Heart right ventricle (tissue), 16 donors: ENCODE measurements around the gene TUBA1C. TPM values are rescaled to one million over a fixed set of nuclear protein-coding genes. Genes with fewer than 3 reads are reported as not detected.

ENCODE experiments used
- ATAC-seq, 8 donors: fragments of 200-7000 bp; cut with Tn5 transposase; one replicate each; pipeline ENCODE4 v1.9.1; 2020; ENCODE audit warnings: mild to moderate bottlenecking in 8 of 8, moderate library complexity in 8 of 8, moderate number of reproducible peaks in 1 of 8
- DNase-seq, 2 donors: peaks; one replicate each; pipeline ENCODE4 v3.0.0-alpha.2; 2020
- H3K27ac ChIP-seq, 10 donors: fragments of 200-600 bp; sonication (generic) in 2 of 10; one replicate each; pipeline versions ENCODE4 v1.5.0 to v1.8.0; 2020 to 2022; ENCODE audit warnings: mild to moderate bottlenecking in 3 of 10
- H3K27me3 ChIP-seq, 7 donors: fragments of 200-600 bp; one replicate each; pipeline ENCODE4 v1.8.0; 2021 to 2022; ENCODE audit warnings: mild to moderate bottlenecking in 2 of 7
- H3K36me3 ChIP-seq, 9 donors: fragments of 200-600 bp; sonication (generic) in 1 of 9; one replicate each; pipeline versions ENCODE4 v1.5.0 to v1.8.0; 2020 to 2022; ENCODE audit warnings: mild to moderate bottlenecking in 2 of 9
- H3K4me1 ChIP-seq, 9 donors: fragments of 200-600 bp; sonication (generic) in 1 of 9; one replicate each; pipeline versions ENCODE4 v1.5.0 to v1.8.0; 2020 to 2022; ENCODE audit warnings: mild to moderate bottlenecking in 4 of 9
- H3K4me3 ChIP-seq, 10 donors: fragments of 200-600 bp; sonication (generic) in 2 of 10; one replicate each; pipeline versions ENCODE4 v1.5.0 to v1.8.0; 2020 to 2022; ENCODE audit warnings: mild to moderate bottlenecking in 7 of 10, moderate library complexity in 2 of 10
- H3K9me3 ChIP-seq, 11 donors: fragments of 200-600 bp in 10 of 11; sonication (generic) in 2 of 11; one replicate each; pipeline versions ENCODE4 v1.5.0 to v1.8.0; 2013 to 2022; ENCODE audit warnings: mild to moderate bottlenecking in 2 of 11, control low read depth in 1 of 11, moderate library complexity in 1 of 11
- WGBS, 2 donors: extraction: QIAGEN DNeasy Blood & Tissue Kit; methylation state at CpG; one replicate each; pipeline ENCODE4 v1.1.7; 2013; ENCODE audit warnings: inconsistent platforms in 1 of 2; 5-methylcytosine and 5-hydroxymethylcytosine counted together
- intact Hi-C, 10 donors: fragments of 100-400 bp; cut with DNase I; formaldehyde crosslinking; loops; one replicate each; pipeline versions ENCODE4 v1.11.1 to v1.14.2; 2022
- polyA plus RNA-seq, 2 donors: library from polyadenylated mRNA; stranded (reverse); fragments of 200-250 nt; gene quantifications; one replicate each; pipeline ENCODE4 v1.2.3, GENCODE V29; 2013
- total RNA-seq, 10 donors: library from RNA; stranded (reverse); fragmentation: NEBNext Ultra II Directional in 3 of 10; extraction: Animal tissue kit (Norgen Biotek cat#: 25700) in 3 of 10; gene quantifications; one replicate each; pipeline versions ENCODE4 v1.2.1 to v1.2.4, GENCODE V29; 2021 to 2023
- TF ChIP-seq, protein P1 (sequence below), 9 donors: fragments of 200-600 bp; sonication (generic) in 2 of 9; IDR thresholded peaks; one replicate each; pipeline versions ENCODE4 v1.5.0 to v1.8.0; 2021 to 2022; ENCODE audit warnings: antibody characterized with exemption in 9 of 9, mild to moderate bottlenecking in 5 of 9, moderate library complexity in 1 of 9
- donor health status: Arrhythmogenic right ventricular cardiomyopathy.
- donor health status: ischemic (EF 13 %, LVEDD 7.1; RV severe dilation, severe dysfunction).
- donor health status: healthy with polysubstance abuse.
- donor health status: DM: no; HTN: yes; CAD: no.
- donor health status: DM: no; HTN: no; CAD: no.
- donor health status: ischemic (EF 25% LVEDD 6.9; RV normal size, moderate dysfunction).
- donor health status: ischemic (EF 25% LVEDD 5.7; RV mildly dilated, moderate dysfunction).
- donor health status: healthy.
- donor health status: DM: yes; HTN: yes; CAD: no.
- donor health status: Ischemic cardiomyopathy.
- donor health status: ischemic (EF 35%, LVEDD 5.7; RV mildly dilated, moderate dysfunction).
- donor health status: nonischemic (EF 11% LVEDD 7.7; RV severe dilation, severe dysfunction).
- donor health status: DM: yes; HTN: yes; CAD: no.
- donor health status: PGD.
- donor health status: ischemic (EF 29% LVEDD 5.4; RV normal size, mild dysfunction).
- donor health status: nonischemic (EF 23%, LVEDD 6.1; RV moderate dilation, normal function).

TUBA1C gene
- total and polyA plus RNA-seq, 12 donors: 24.5 to 389 (median 53.1) TPM

DNA sequence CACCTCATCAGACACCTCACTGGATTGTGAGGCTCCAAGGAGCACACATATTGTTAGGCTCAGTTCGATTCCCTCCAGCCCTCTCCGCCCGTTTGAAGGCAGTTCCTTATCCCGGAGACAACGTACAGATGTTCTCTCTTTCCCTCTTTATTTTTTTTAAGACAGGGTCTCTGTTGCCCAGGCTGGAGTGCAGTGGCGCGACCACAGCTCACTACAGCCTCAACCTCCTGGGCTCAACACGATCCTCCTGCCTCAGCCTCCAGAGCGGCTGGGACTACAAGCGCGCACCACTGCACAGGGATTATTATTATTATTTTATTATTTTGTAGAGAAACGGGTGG lies 57.5 kb downstream of the TUBA1C start:
- intact Hi-C loops: no loop called here
- peak overlapping the region in 9 of 10 donors; percentile 31 to 78 (median 61) for H3K27ac ChIP-seq
- H3K4me3 ChIP-seq: peak overlapping the region; percentile 44 to 82 (median 63)
- no peaks in the 10 kb centered on the region for H3K9me3 ChIP-seq
- TF ChIP-seq, protein P1, sequence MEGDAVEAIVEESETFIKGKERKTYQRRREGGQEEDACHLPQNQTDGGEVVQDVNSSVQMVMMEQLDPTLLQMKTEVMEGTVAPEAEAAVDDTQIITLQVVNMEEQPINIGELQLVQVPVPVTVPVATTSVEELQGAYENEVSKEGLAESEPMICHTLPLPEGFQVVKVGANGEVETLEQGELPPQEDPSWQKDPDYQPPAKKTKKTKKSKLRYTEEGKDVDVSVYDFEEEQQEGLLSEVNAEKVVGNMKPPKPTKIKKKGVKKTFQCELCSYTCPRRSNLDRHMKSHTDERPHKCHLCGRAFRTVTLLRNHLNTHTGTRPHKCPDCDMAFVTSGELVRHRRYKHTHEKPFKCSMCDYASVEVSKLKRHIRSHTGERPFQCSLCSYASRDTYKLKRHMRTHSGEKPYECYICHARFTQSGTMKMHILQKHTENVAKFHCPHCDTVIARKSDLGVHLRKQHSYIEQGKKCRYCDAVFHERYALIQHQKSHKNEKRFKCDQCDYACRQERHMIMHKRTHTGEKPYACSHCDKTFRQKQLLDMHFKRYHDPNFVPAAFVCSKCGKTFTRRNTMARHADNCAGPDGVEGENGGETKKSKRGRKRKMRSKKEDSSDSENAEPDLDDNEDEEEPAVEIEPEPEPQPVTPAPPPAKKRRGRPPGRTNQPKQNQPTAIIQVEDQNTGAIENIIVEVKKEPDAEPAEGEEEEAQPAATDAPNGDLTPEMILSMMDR (IDR thresholded peaks at IDR 0.05): no peak
- DNase-seq: no peak
- H3K27me3 ChIP-seq: no peaks in the 10 kb centered on the region
- no peak for ATAC-seq
- H3K36me3 ChIP-seq: peaks cover 0 to 7% (median 0%) of the 10 kb centered on the region in 9 donors
- 43 to 47% methylated on average over 12 of the region's 12 CpGs for WGBS, 2 donors
- peaks cover 0 to 14% (median 6%) of the 10 kb centered on the region in 9 donors for H3K4me1 ChIP-seq

DNA sequence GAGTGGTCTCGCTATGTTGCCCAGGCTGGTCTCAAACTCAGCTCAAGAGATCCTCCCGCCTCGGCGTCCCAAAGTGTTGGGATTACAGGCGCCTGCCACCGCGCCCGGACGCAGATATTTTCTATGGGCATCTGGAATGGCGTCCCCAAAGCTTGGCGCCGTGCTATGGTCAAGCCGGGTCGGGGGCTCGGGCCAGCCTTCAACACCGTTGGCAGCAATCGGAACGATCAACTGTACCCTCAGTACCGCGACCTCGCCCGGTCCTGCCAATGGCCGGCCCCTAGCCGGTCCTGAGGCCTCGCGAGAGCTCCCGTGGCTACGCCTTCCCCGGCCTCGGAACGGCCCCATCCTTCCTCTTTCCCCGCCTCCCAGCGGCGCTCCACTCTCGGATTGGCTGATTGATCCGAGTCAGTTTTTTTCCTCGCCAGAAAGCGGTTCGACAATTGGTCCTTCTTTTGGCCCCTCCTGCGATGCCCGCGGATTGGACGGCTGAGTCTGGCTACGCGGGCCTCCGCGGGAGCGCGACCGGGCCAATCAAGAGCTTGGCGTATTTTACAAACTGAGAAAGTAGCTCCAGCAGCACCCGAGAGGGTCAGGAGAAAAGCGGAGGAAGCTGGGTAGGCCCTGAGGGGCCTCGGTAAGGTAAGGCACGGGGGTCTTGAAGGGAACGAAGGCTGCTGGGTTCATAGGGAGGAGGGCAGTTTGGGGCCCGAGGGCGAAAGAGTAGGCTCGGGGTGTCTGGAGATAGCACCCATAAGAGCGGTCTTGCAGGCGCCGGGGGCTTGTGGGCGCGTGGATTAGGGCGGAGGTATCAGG lies 58.0 kb downstream of the TUBA1C start, which contains the start of gene TROAP:
Gene TROAP (plus strand): TSS at position 548 of the 816 bp plus-strand sequence. CDS start 354 bp downstream, outside the sequence.
- peak; percentile 100 for ATAC-seq
- Histone ChIP-seq H3K9me3 (no peaks in the 10 kb centered on the region), H3K27ac (peak within 1 kb of the TSS in 9 of 10 donors; percentile 31 to 78 (median 61)), H3K36me3 (peaks cover 0 to 7% (median 0%) of the 10 kb centered on the region in 9 donors), H3K4me3 (peak within 1 kb of the TSS; percentile 44 to 82 (median 63)), H3K4me1 (peaks cover 0 to 14% (median 6%) of the 10 kb centered on the region in 9 donors), H3K27me3 (no peaks in the 10 kb centered on the region)
- TF ChIP-seq, protein P1 (IDR thresholded peaks at IDR 0.05): no peak
- WGBS, 2 donors: 0% methylated on average over 65 of the region's 65 CpGs
- peak; percentile 97 to 98 for DNase-seq
- intact Hi-C loops: no loop called here

DNA sequence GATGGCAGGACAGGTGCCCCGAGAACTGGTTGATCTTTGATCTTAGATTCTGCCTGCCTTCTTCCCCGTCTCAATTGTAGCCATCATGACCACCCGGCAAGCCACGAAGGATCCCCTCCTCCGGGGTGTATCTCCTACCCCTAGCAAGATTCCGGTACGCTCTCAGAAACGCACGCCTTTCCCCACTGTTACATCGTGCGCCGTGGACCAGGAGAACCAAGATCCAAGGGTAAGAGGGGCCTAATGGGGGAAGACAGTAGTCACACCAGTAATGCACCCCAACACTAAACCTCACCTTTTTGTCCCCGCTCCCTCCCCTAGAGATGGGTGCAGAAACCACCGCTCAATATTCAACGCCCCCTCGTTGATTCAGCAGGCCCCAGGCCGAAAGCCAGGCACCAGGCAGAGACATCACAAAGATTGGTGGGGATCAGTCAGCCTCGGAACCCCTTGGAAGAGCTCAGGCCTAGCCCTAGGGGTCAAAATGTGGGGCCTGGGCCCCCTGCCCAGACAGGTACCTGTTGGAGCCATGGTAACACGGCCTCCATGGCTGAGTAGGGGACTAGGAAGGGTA lies 58.7 kb downstream of the TUBA1C start:
- no peaks in the 10 kb centered on the region for H3K27me3 ChIP-seq
- TF ChIP-seq, protein P1 (IDR thresholded peaks at IDR 0.05): no peak
- peaks cover 0 to 14% (median 6%) of the 10 kb centered on the region in 9 donors for H3K4me1 ChIP-seq
- peaks cover 0 to 7% (median 0%) of the 10 kb centered on the region in 9 donors for H3K36me3 ChIP-seq
- ATAC-seq (no peak), DNase-seq (no peak)
- H3K27ac ChIP-seq: peak overlapping the region in 1 of 10 donors; percentile 41
- intact Hi-C loops: no loop called here
- no peaks in the 10 kb centered on the region for H3K9me3 ChIP-seq
- WGBS, 2 donors: 9 to 13% methylated on average over 19 of the region's 19 CpGs
- peak overlapping the region in 9 of 10 donors; percentile 44 to 82 (median 64) for H3K4me3 ChIP-seq

Other genes with a start within 250 kb of the TUBA1C start
- gene PRKAG1, start 246.3 kb upstream of the TUBA1C start, total RNA-seq: 100 to 1,000 TPM in 5 of 10 donors, 10 to 100 TPM in 5; 79.4 to 110 (median 100) TPM
- gene PRKAG1, start 246.3 kb upstream of the TUBA1C start, polyA plus RNA-seq: 10 to 100 TPM; 71.0 to 77.5 TPM
- gene KMT2D, start 204.3 kb upstream of the TUBA1C start, total RNA-seq: 10 to 100 TPM; 32.6 to 65.3 (median 54.2) TPM
- 10 to 100 TPM in 1 of 2 donors, 1 to 10 TPM in 1; 9.6 to 60.6 TPM for gene KMT2D, start 204.3 kb upstream of the TUBA1C start, polyA plus RNA-seq
- 1 to 10 TPM in 2 of 10 donors, under 1 TPM in 6, not detected in 2; 0.23 to 1.9 (median 0.41) TPM for gene RHEBL1, start 195.1 kb upstream of the TUBA1C start, total RNA-seq
- gene RHEBL1, start 195.1 kb upstream of the TUBA1C start, polyA plus RNA-seq: under 1 TPM; 0.43 to 0.73 TPM
- 1 to 10 TPM in 2 of 10 donors, under 1 TPM in 8; 0.32 to 1.6 (median 0.74) TPM for gene DHH, start 170.3 kb upstream of the TUBA1C start, total RNA-seq
- gene DHH, start 170.3 kb upstream of the TUBA1C start, polyA plus RNA-seq: 1 to 10 TPM in 1 of 2 donors, under 1 TPM in 1; 0.37 to 1.2 TPM
- gene LMBR1L, start 154.2 kb upstream of the TUBA1C start, total RNA-seq: 10 to 100 TPM; 21.5 to 51.8 (median 30.8) TPM
- gene LMBR1L, start 154.2 kb upstream of the TUBA1C start, polyA plus RNA-seq: 10 to 100 TPM; 24.8 to 47.0 TPM
- 100 to 1,000 TPM; 201 to 818 (median 309) TPM for gene TUBA1B, start 133.7 kb upstream of the TUBA1C start, total RNA-seq
- 1,000 to 10,000 TPM in 1 of 2 donors, 100 to 1,000 TPM in 1; 117 to 1,374 TPM for gene TUBA1B, start 133.7 kb upstream of the TUBA1C start, polyA plus RNA-seq
- gene TUBA1A, start 76.0 kb upstream of the TUBA1C start, total RNA-seq: 100 to 1,000 TPM in 8 of 10 donors, 10 to 100 TPM in 2; 93.9 to 258 (median 134) TPM
- 100 to 1,000 TPM in 1 of 2 donors, 10 to 100 TPM in 1; 45.2 to 287 TPM for gene TUBA1A, start 76.0 kb upstream of the TUBA1C start, polyA plus RNA-seq
- gene PRPH, start 30.1 kb downstream of the TUBA1C start, total RNA-seq: under 1 TPM in 5 of 10 donors, not detected in 5; 0.10 to 0.64 (median 0.47) TPM
- gene PRPH, start 30.1 kb downstream of the TUBA1C start, polyA plus RNA-seq: under 1 TPM; 0.35 to 0.51 TPM
- gene TROAP, start 58.2 kb downstream of the TUBA1C start, total RNA-seq: 1 to 10 TPM in 2 of 10 donors, under 1 TPM in 5, not detected in 3; 0.40 to 4.9 (median 0.72) TPM
- 1 to 10 TPM in 1 of 2 donors, under 1 TPM in 1; 0.20 to 1.3 TPM for gene TROAP, start 58.2 kb downstream of the TUBA1C start, polyA plus RNA-seq
- not detected for gene C1QL4, start 72.1 kb downstream of the TUBA1C start, total RNA-seq
- gene C1QL4, start 72.1 kb downstream of the TUBA1C start, polyA plus RNA-seq: not detected
- gene DNAJC22, start 81.8 kb downstream of the TUBA1C start, total RNA-seq: under 1 TPM in 7 of 10 donors, not detected in 3; 0.17 to 0.59 (median 0.26) TPM
- under 1 TPM in 1 of 2 donors, not detected in 1; 0.01 TPM for gene DNAJC22, start 81.8 kb downstream of the TUBA1C start, polyA plus RNA-seq
- gene SPATS2, start 102.4 kb downstream of the TUBA1C start, total RNA-seq: 10 to 100 TPM in 1 of 10 donors, 1 to 10 TPM in 9; 3.5 to 10.6 (median 5.1) TPM
- 10 to 100 TPM in 1 of 2 donors, 1 to 10 TPM in 1; 4.8 to 11.5 TPM for gene SPATS2, start 102.4 kb downstream of the TUBA1C start, polyA plus RNA-seq